HFF-Myc (cell line): ENCODE results near the gene CAPN10.

Experiments used
- DNase-seq: peaks from one replicate; pipeline ENCODE4 v3.0.0-alpha.2; 2011; ENCODE audit warnings: low read depth; ENCODE audit errors: extremely low read depth
- H3K4me3 ChIP-seq: replicated peaks from 2 replicates; pipeline ENCODE4 v1.5.1; 2011; ENCODE audit warnings: low read depth, mild to moderate bottlenecking, control low read depth, low read length
- TF ChIP-seq, protein P1 (sequence below): IDR thresholded peaks from 2 replicates; pipeline ENCODE4 v1.5.1; 2012; ENCODE audit warnings: mild to moderate bottlenecking, low read depth, low read length, control low read depth; ENCODE audit errors: missing control alignments

Gene CAPN10

DNA sequence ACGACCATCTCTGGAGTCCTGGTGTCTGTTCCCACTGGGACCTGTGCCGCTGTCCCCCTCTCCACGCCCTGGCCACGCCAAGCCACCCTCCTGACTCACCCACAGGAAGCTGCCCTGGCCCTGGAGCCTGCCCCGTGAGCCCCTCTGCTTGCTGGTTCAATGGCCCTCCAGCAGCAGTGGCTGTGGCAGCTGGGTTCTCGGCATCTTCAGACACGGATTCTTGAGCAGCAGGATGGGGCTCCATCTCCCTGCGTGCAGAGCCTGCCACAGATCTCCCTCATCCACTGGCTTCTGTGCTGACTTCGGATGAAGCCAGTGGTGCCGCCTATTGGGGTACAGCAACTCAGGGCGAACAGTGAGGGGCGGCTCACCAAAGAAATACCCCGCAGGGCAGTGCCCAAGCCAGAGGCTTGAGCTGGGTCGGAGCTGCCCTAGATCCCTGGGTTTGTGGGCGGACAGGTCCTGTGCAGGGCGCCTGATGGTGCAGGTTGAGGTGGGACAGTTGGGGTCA, 14.0 kb downstream of the CAPN10 start:
- DNase-seq: no peak
- no peak overlapping the region for H3K4me3 ChIP-seq
- TF ChIP-seq, protein P1, sequence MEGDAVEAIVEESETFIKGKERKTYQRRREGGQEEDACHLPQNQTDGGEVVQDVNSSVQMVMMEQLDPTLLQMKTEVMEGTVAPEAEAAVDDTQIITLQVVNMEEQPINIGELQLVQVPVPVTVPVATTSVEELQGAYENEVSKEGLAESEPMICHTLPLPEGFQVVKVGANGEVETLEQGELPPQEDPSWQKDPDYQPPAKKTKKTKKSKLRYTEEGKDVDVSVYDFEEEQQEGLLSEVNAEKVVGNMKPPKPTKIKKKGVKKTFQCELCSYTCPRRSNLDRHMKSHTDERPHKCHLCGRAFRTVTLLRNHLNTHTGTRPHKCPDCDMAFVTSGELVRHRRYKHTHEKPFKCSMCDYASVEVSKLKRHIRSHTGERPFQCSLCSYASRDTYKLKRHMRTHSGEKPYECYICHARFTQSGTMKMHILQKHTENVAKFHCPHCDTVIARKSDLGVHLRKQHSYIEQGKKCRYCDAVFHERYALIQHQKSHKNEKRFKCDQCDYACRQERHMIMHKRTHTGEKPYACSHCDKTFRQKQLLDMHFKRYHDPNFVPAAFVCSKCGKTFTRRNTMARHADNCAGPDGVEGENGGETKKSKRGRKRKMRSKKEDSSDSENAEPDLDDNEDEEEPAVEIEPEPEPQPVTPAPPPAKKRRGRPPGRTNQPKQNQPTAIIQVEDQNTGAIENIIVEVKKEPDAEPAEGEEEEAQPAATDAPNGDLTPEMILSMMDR: no peak

DNA sequence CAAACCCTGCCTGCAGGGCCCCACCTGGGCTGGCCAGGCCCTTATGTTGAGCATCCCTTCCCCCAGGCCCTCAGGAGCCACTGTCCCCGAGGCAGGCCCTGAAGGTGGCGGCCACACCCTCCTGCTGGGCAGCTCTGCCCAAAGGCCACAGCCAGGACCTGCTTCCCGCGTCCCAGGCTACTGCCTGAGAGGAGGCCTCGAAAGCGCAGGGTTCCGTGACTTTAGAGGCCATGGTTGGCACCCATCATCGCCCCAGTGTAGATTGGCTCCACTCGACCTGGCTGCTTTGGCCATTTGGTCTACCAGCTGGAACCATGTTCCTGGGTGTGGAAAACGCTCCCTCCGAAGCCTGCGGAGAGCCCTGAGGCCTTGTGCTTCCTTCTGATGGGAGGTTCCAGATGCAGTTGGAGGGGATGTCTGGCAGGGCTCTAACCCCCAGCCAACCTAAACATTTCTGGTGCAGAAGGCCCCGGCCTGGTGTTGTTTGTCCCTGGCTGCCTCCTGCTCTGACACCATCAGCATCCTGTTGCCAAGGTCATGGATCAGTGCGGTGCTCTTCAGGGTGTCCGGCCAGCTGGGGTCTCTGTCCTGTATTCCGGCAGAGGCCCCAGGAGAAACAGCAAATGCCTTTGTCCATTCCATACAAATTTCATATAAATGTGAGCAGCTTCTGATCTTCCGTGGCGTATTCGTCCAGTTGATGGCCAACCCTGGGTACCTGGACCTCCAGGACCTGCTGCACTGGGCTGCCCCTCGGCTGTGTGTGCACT, 14.7 kb downstream of the CAPN10 start:
- no peak for DNase-seq
- TF ChIP-seq, protein P1: no peak
- H3K4me3 ChIP-seq: no peak overlapping the region

DNA sequence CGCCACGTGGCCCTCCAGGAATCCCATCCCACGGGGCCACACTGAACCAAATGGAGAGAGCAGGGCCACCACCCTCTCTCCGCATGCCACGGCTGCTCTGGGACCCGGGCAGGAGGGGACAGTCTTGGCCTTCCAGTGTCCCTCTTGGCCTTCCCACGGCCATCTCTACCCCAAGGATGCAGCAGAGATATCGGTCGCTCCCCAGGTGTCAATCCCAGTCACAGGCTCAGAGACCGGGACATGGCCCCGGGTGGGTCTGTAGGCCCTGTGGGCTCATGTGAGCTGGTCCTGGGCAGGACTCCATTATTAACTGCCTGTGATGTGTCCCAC, 15.3 kb downstream of the CAPN10 start:
- no peak for DNase-seq
- TF ChIP-seq, protein P1: no peak
- H3K4me3 ChIP-seq: no peak overlapping the region

DNA sequence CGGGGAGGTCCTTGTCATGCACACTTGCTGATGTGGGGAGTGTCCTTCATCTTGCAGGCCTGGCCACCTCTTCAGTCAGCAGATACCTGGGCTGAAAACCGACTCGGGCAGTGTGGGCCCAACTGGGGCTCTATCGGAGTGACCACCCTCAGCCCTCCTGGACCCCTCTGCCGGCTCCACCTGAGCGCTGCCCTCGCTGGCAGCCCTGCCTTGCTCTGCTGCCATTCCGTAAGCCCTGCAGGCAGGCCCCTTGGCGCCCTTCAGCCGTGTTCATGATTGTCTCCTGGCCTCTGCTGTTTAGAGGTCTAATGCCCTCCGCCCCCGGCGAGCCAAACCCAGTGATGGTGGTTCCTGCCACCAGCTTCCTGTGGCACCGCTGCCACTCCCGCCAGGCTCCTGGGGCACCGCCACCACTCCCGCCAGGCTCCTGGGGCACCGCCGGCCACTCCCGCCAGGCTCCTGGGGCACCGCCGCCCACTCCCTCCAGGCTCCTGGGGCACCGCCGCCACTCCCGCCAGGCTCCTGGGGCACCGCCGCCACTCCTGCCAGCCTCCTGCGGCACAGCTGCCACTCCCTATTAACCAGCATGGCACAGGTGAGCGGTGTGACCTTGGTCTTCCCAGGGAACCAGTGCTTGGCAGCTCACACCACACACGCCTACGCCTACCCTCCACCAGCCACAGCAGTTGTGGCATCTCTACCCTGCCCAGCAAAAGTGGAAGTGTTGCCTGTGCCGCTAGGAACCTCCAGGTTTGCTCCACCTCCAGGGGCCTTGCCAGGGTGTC, 15.9 kb downstream of the CAPN10 start:
- H3K4me3 ChIP-seq: no peak overlapping the region
- no peak for DNase-seq
- TF ChIP-seq, protein P1: no peak

DNA sequence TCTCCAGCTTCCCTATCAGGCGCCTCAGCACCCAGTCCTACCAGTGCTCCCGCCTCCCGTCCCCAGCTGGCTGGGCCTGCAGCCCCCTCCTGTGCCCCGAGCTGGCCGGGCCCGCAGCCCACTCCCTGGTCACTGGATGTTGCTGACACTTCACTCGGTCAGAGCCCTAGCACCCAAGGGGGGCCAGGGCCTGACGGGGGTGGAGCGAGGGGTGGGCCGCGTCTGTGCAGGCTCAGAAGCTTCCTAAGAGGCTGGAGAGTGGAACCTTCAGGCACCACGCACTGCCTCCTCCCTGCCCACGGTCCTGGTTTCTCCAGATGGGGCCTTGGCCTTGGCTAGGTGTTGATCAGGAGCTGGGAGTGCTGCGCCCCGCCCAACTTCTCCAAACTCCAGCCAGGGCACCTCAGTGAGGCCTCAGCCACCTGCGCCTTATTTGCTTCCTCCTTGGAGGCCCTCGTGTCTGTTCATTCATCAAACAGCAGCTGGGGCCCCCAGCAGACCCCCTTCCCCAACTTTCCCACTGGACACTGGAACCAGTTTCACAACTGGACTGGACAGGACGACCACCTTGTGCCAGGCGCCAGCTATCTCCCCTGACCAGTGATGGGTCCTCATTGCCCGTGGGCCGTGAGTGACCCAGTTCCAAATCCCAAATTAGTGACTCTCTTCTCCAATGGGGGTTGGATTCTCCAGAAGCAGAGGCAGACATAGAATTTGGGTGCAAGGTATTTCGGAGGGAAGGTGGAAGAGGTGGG, 16.7 kb downstream of the CAPN10 start:
- TF ChIP-seq, protein P1: no peak
- DNase-seq: no peak
- H3K4me3 ChIP-seq: no peak overlapping the region

DNA sequence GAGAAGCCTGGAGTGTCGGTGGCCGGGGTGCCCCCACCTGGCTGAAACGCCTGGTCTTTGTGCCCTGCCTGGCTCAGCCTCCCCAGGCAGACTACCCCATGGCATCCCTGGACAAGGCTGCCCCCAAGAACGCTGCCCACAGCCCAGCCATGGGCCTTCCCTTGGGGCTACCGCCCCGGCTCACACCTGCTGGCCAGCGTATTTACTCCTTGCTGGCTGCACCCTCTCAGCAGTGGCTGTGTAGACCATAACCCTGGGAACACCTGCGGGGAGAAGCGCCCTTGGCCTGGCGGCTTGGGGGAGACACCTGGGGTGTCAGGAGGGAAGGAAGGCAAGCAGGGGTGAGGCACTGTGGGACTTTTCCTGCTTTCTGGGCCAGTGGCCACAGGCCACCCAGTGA, 17.3 kb downstream of the CAPN10 start:
- DNase-seq: no peak
- no peak overlapping the region for H3K4me3 ChIP-seq
- TF ChIP-seq, protein P1: no peak
